Ishikawa (cell line): ENCODE results near the gene CEP85L.

Experiments used
- CEBPB ChIP-seq: IDR thresholded peaks from 2 replicates; pipeline ENCODE4 v1.6.1; 2012
- CREB1 ChIP-seq: IDR thresholded peaks from 2 replicates; pipeline ENCODE4 v1.6.1; 2012; ENCODE audit warnings: low read depth
- EGR1 ChIP-seq: IDR thresholded peaks from 2 replicates; pipeline ENCODE4 v1.6.1; 2012
- EP300 ChIP-seq: IDR thresholded peaks from 2 replicates; pipeline ENCODE4 v1.6.1; 2012; ENCODE audit warnings: borderline replicate concordance
- NFIC ChIP-seq: IDR thresholded peaks from 2 replicates; pipeline ENCODE4 v1.6.1; 2012
- TAF1 ChIP-seq: IDR thresholded peaks from 2 replicates; pipeline ENCODE4 v1.6.1; 2012; ENCODE audit warnings: low read depth, mild to moderate bottlenecking
- TCF12 ChIP-seq: IDR thresholded peaks from 2 replicates; pipeline ENCODE4 v1.6.1; 2012; ENCODE audit warnings: low read depth
- TEAD4 ChIP-seq: IDR thresholded peaks from 2 replicates; pipeline ENCODE4 v1.6.1; 2012
- YY1 ChIP-seq: IDR thresholded peaks from 2 replicates; pipeline ENCODE4 v1.6.1; 2012; ENCODE audit warnings: low read depth
- ZBTB7A ChIP-seq: IDR thresholded peaks from 2 replicates; pipeline ENCODE4 v1.6.1; 2012; ENCODE audit warnings: low read depth
- TF ChIP-seq, protein P1 (sequence below): IDR thresholded peaks from 2 replicates; pipeline ENCODE4 v1.6.1; 2012; ENCODE audit warnings: low read depth, mild to moderate bottlenecking
- TF ChIP-seq, protein P2 (sequence below): IDR thresholded peaks from 2 replicates; pipeline ENCODE4 v1.6.1; 2012
- TF ChIP-seq, protein P3 (sequence below): IDR thresholded peaks from 2 replicates; pipeline ENCODE4 v1.6.1; 2012

- no peak for TF ChIP-seq CREB1
- TF ChIP-seq, protein P1, sequence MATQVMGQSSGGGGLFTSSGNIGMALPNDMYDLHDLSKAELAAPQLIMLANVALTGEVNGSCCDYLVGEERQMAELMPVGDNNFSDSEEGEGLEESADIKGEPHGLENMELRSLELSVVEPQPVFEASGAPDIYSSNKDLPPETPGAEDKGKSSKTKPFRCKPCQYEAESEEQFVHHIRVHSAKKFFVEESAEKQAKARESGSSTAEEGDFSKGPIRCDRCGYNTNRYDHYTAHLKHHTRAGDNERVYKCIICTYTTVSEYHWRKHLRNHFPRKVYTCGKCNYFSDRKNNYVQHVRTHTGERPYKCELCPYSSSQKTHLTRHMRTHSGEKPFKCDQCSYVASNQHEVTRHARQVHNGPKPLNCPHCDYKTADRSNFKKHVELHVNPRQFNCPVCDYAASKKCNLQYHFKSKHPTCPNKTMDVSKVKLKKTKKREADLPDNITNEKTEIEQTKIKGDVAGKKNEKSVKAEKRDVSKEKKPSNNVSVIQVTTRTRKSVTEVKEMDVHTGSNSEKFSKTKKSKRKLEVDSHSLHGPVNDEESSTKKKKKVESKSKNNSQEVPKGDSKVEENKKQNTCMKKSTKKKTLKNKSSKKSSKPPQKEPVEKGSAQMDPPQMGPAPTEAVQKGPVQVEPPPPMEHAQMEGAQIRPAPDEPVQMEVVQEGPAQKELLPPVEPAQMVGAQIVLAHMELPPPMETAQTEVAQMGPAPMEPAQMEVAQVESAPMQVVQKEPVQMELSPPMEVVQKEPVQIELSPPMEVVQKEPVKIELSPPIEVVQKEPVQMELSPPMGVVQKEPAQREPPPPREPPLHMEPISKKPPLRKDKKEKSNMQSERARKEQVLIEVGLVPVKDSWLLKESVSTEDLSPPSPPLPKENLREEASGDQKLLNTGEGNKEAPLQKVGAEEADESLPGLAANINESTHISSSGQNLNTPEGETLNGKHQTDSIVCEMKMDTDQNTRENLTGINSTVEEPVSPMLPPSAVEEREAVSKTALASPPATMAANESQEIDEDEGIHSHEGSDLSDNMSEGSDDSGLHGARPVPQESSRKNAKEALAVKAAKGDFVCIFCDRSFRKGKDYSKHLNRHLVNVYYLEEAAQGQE = no peak
- no peak for TF ChIP-seq CEBPB
- TF ChIP-seq EGR1 = no peak
- TF ChIP-seq EP300 = no peak
- TF ChIP-seq, protein P2, sequence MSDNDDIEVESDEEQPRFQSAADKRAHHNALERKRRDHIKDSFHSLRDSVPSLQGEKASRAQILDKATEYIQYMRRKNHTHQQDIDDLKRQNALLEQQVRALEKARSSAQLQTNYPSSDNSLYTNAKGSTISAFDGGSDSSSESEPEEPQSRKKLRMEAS = no peak
- no peak for TF ChIP-seq YY1
- no peak for TF ChIP-seq ZBTB7A
- no peak for TF ChIP-seq TCF12
- TF ChIP-seq TAF1 = no peak
- TF ChIP-seq, protein P3, sequence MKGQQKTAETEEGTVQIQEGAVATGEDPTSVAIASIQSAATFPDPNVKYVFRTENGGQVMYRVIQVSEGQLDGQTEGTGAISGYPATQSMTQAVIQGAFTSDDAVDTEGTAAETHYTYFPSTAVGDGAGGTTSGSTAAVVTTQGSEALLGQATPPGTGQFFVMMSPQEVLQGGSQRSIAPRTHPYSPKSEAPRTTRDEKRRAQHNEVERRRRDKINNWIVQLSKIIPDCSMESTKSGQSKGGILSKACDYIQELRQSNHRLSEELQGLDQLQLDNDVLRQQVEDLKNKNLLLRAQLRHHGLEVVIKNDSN = no peak
- TF ChIP-seq TEAD4 = no peak
- no peak for TF ChIP-seq NFIC
These were observed 23.7 kb downstream of the CEP85L start for GRCh38 chr6:118627724-118628123.
